NCI-H526 (cell line): ENCODE measurements around the gene LRP10.

Source experiments
- DNase-seq, 2 experiments: peaks; one replicate each; lab custom pipeline; 2025; lab: John Stamatoyannopoulos, UW

The LRP10 gene

GRCh38 chr14:22919601-22919921, 48.0 kb downstream of the LRP10 start:
- DNase-seq = no peak

- no peak for DNase-seq
Observed at GRCh38 chr14:22920697-22921096, 49.2 kb downstream of the LRP10 start.

DNA sequence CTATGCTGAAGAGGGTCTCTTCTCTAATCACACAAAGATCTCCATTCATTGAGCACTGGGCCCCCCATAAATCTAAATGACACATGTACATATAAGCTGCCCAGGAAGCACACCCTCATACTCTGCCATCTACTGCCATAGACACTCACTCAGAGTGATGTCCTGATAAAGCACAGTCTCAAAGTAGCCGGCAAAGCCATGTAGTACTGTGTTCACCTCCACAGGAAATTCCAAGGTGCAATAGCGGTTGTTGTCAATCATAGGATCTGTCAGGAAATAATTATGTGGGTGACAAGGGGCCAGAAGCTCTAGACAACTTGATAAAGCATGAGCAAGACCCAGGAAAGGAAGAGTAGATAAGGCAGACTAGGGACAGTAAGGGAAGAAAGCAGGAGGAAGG, 50.8 kb downstream of the LRP10 start:
- DNase-seq = no peak

DNA sequence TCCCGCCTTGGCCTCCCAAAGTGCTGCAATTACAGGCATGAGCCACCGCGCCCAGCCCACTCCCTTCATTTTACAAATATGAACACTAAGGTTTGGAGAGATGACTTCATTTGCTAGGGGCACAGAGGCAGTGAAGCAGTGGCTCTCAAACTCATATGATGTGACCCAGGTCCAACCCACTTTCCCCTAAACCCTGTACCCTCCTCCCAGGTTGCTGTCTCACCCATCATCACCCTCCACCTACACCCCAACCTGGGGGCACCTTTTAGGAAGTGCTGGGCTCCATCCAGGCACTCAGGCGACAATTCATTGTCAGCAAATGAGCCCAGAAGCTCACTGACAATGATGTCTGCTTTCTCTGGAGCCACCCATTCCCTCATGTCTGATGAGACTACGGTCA, 52.2 kb downstream of the LRP10 start:
- no peak for DNase-seq

DNA sequence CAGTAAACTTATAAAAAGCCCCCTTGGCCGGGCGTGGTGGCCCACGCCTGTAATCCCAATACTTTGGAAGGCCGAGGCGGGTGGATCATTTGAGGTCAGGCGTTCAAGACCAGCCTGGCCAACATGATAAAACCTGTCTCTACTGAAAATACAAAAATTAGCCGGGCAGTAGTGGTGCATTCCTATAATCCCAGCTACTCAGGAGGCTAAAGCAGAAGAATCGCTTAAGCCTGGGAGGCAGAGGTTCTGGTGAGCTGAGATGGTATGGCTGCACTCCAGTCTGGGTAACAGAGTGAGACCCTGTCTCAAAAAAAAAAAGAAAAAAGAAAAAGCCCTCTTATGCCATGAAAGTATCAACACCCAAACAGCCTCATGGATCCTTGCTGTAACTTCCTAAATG, 54.0 kb downstream of the LRP10 start:
- DNase-seq = no peak

DNA sequence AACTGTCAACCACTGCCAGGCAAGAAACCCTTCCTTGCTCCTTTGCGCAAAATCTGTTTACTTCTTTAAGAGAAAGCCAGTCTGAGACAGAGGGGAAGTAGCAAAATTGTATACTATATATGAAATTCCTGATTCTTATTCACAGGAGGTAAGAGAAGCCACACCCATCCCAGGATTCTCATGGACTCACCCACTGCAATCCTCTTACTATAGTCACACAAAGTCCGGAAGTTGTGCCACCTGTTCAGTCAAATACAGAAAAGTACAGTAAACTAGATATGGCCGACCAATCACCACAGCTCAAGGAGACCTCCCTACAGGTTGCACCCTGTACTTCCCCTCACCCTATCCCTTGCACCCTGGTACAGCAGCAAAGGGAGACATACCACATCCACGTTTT, 54.8 kb downstream of the LRP10 start:
- DNase-seq = no peak

DNA sequence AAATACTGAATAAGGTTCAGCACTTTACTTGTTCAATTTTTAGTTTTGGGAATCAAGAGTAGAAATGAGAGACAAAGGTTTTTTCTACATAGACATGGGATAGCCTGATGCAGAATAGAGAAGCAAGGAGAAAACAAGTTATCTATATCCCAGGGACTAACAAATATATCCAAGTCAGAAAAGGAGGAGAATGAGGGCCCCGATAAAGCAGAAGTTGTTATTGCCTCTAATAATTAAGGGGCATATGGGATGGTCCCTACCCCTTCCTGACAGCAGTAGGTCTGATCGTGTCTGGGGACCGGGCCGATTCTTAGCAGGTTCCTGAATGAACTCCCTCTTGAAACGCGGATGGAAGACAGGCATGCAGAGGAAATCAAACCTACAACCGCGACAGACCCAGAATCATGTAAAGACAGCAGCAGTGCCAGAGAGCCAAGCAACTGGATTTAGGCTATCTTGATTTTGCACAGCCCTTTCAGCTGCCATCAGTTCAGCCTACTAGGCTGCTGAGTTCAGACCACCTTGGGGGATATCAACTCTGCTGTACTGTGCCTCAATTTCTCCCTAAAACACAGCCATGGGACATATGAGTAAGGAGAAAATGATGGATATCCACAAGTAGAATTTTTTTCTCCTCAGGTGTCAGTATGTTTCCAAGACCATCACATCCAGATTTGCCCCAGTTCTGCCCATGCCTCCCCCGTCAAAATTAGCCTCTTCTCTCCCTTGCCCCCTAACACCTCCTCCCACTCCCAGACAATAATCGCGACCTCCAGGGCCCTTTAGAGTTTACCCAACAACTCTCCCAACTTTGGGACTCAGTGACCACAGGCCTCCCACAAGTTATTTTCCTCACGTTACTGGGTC, 56.9 kb downstream of the LRP10 start:
- DNase-seq = no peak

DNA sequence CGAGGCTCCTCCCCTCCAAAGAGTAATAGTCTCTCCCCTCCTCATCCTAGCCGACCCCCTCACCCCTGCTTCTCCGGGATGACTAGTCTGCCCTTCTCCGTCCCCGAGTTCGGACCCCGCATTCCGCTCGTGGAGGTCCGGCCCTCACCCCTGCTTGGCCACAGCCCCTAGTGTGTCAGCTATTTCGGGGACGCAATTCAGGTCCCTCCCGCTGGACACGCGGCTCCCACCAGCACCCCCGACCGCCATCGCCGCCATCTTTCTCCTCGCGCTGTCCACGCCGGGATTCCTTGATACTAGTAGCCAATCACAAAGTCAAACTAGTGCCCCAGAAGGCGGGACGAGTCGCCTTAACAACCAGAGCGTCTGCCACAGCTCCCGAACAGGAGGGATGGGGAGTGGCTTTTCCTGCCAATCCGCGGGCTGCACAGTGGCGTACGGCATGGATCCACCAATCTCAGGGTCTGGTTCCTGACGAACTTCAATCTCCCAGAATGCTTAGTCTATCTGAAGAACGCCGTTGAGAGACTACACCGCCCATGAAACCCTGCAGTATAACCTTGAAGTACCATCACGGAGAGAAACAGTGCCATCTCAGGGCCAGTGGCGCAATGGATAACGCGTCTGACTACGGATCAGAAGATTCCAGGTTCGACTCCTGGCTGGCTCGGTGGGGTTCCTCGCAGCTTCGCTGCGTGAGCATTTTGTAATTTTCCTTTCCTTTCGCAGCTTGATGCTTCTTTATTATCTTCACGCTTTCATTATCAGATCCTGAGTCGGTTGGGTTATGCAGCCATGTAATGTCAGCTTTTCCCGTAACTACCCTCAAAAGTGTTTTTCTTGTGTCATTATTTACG, 57.8 kb downstream of the LRP10 start, which contains the start of gene PRMT5:
Gene PRMT5 (minus strand): TSS at position 273 of the 857 bp plus-strand sequence. CDS start 15 bp downstream, at position 258.
- peak; percentile 99 for DNase-seq

DNA sequence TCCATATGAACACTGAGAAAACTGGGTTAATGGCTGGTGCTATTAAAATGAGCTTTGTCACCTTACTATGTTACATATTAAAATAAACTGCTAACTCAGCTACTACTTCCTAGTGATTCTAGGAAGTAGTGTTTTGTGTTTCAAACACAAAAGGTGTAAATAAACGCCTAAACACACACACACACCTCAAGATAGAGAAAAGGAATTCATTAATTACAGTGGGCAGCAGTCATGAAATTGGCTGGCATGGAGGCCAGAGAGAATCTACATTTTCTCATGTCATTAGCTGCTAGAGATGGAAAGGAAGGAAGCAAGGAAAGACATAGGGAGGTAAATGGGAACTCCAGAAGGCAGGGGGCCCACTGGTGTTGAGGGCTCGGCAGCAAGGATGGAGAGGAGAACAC, 58.4 kb downstream of the LRP10 start:
- peak in 1 of 2 experiments; percentile 58 for DNase-seq
